Heart right ventricle (tissue), 16 donors: ENCODE measurements around the gene ACOX3. TPM values are rescaled to one million over a fixed set of nuclear protein-coding genes. Genes with fewer than 3 reads are reported as not detected.

ENCODE experiments used
- ATAC-seq, 8 donors: fragments of 200-7000 bp; cut with Tn5 transposase; one replicate each; pipeline ENCODE4 v1.9.1; 2020; ENCODE audit warnings: mild to moderate bottlenecking in 8 of 8, moderate library complexity in 8 of 8, moderate number of reproducible peaks in 1 of 8
- DNase-seq, 2 donors: peaks; one replicate each; pipeline ENCODE4 v3.0.0-alpha.2; 2020
- H3K27ac ChIP-seq, 10 donors: fragments of 200-600 bp; sonication (generic) in 2 of 10; one replicate each; pipeline versions ENCODE4 v1.5.0 to v1.8.0; 2020 to 2022; ENCODE audit warnings: mild to moderate bottlenecking in 3 of 10
- H3K27me3 ChIP-seq, 7 donors: fragments of 200-600 bp; one replicate each; pipeline ENCODE4 v1.8.0; 2021 to 2022; ENCODE audit warnings: mild to moderate bottlenecking in 2 of 7
- H3K36me3 ChIP-seq, 9 donors: fragments of 200-600 bp; sonication (generic) in 1 of 9; one replicate each; pipeline versions ENCODE4 v1.5.0 to v1.8.0; 2020 to 2022; ENCODE audit warnings: mild to moderate bottlenecking in 2 of 9
- H3K4me1 ChIP-seq, 9 donors: fragments of 200-600 bp; sonication (generic) in 1 of 9; one replicate each; pipeline versions ENCODE4 v1.5.0 to v1.8.0; 2020 to 2022; ENCODE audit warnings: mild to moderate bottlenecking in 4 of 9
- H3K4me3 ChIP-seq, 10 donors: fragments of 200-600 bp; sonication (generic) in 2 of 10; one replicate each; pipeline versions ENCODE4 v1.5.0 to v1.8.0; 2020 to 2022; ENCODE audit warnings: mild to moderate bottlenecking in 7 of 10, moderate library complexity in 2 of 10
- H3K9me3 ChIP-seq, 11 donors: fragments of 200-600 bp in 10 of 11; sonication (generic) in 2 of 11; one replicate each; pipeline versions ENCODE4 v1.5.0 to v1.8.0; 2013 to 2022; ENCODE audit warnings: mild to moderate bottlenecking in 2 of 11, control low read depth in 1 of 11, moderate library complexity in 1 of 11
- CTCF ChIP-seq, 9 donors: fragments of 200-600 bp; sonication (generic) in 2 of 9; IDR thresholded peaks; one replicate each; pipeline versions ENCODE4 v1.5.0 to v1.8.0; 2021 to 2022; ENCODE audit warnings: antibody characterized with exemption in 9 of 9, mild to moderate bottlenecking in 5 of 9, moderate library complexity in 1 of 9
- WGBS, 2 donors: extraction: QIAGEN DNeasy Blood & Tissue Kit; methylation state at CpG; one replicate each; pipeline ENCODE4 v1.1.7; 2013; ENCODE audit warnings: inconsistent platforms in 1 of 2; 5-methylcytosine and 5-hydroxymethylcytosine counted together
- intact Hi-C, 10 donors: fragments of 100-400 bp; cut with DNase I; formaldehyde crosslinking; loops; one replicate each; pipeline versions ENCODE4 v1.11.1 to v1.14.2; 2022
- polyA plus RNA-seq, 2 donors: library from polyadenylated mRNA; stranded (reverse); fragments of 200-250 nt; gene quantifications; one replicate each; pipeline ENCODE4 v1.2.3, GENCODE V29; 2013
- total RNA-seq, 10 donors: library from RNA; stranded (reverse); fragmentation: NEBNext Ultra II Directional in 3 of 10; extraction: Animal tissue kit (Norgen Biotek cat#: 25700) in 3 of 10; gene quantifications; one replicate each; pipeline versions ENCODE4 v1.2.1 to v1.2.4, GENCODE V29; 2021 to 2023
- donor health status: Arrhythmogenic right ventricular cardiomyopathy.
- donor health status: ischemic (EF 13 %, LVEDD 7.1; RV severe dilation, severe dysfunction).
- donor health status: healthy with polysubstance abuse.
- donor health status: DM: no; HTN: yes; CAD: no.
- donor health status: DM: no; HTN: no; CAD: no.
- donor health status: ischemic (EF 25% LVEDD 6.9; RV normal size, moderate dysfunction).
- donor health status: ischemic (EF 25% LVEDD 5.7; RV mildly dilated, moderate dysfunction).
- donor health status: healthy.
- donor health status: DM: yes; HTN: yes; CAD: no.
- donor health status: Ischemic cardiomyopathy.
- donor health status: ischemic (EF 35%, LVEDD 5.7; RV mildly dilated, moderate dysfunction).
- donor health status: nonischemic (EF 11% LVEDD 7.7; RV severe dilation, severe dysfunction).
- donor health status: DM: yes; HTN: yes; CAD: no.
- donor health status: PGD.
- donor health status: ischemic (EF 29% LVEDD 5.4; RV normal size, mild dysfunction).
- donor health status: nonischemic (EF 23%, LVEDD 6.1; RV moderate dilation, normal function).

Gene ACOX3
- total and polyA plus RNA-seq, 12 donors = 17.9 to 28.9 (median 25.4) TPM

GRCh38 chr4:8346838-8347605, 93.5 kb downstream of the ACOX3 start:
- H3K4me3 ChIP-seq = no peak overlapping the region
- ATAC-seq = peak; percentile 41 to 67 (median 54)
- intact Hi-C loops = loop anchor here in 1 of 10 donors (2.0 kb wide), 1 partner anchor 74 kb away; no protein-coding TSS in a partner anchor
- no peaks in the 10 kb centered on the region for H3K9me3 ChIP-seq
- no peak for TF ChIP-seq CTCF (IDR thresholded peaks at IDR 0.05)
- H3K27ac ChIP-seq = peak overlapping the region in 3 of 10 donors; percentile 4 to 65 (median 14)
- DNase-seq = peak in 1 of 2 donors; percentile 45
- H3K36me3 ChIP-seq = no peaks in the 10 kb centered on the region
- H3K27me3 ChIP-seq = no peaks in the 10 kb centered on the region
- WGBS, 2 donors = 33% methylated on average over 16 of the region's 16 CpGs
- H3K4me1 ChIP-seq = peaks cover 0 to 39% (median 18%) of the 10 kb centered on the region in 9 donors

DNA sequence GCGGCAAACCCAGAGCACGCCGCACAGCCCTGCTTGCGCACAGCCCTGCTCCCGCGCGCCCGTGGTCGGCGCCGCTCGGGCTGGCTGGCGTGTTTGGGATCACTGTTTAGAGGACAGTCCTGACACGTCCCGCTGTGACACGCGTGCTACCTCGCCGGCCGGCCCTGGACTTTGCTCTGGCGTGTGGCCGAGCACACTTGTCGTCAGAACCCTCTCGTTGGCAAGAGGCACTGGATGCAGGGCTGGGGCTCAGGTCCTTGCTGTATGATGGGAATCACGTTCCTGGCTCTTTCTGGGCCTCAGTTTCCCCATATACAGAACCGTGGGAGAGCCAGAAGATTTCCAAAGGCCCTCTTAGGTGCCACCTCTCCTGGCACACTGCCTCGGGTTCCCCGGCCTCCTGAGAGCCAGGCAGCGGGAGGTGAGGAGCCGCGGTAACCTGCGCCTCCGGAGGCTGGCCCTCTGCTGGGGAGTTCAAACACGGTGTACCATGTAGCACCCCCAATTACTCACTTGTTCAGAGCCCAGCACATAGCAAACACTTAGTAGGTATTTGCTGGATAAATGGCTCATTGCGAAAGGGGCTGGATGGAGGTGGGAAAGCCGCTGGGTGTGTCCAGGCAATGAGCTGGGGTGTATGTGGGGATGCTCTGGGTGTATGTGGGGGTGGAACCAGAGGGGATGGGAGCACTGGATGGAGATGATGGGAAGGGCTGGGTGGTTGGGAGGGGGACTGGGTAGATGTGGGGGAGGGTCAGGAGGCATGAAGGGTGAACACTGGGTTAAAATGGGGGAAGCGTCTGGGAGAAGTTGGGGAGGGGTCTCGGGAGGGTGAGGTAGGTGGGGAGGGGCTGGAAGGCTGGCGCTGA, 94.3 kb downstream of the ACOX3 start:
- Histone ChIP-seq H3K36me3 (no peaks in the 10 kb centered on the region), H3K27me3 (no peaks in the 10 kb centered on the region), H3K4me3 (no peak overlapping the region), H3K4me1 (peaks cover 4 to 39% (median 18%) of the 10 kb centered on the region in 9 donors), H3K9me3 (no peaks in the 10 kb centered on the region), H3K27ac (peak overlapping the region in 3 of 10 donors; percentile 4 to 65 (median 14))
- intact Hi-C loops = loop anchor here in 1 of 10 donors (2.0 kb wide), 1 partner anchor 73 kb away; no protein-coding TSS in a partner anchor
- WGBS, 2 donors = 84 to 87% methylated on average over 39 of the region's 39 CpGs
- no peak for TF ChIP-seq CTCF (IDR thresholded peaks at IDR 0.05)
- ATAC-seq = peak in 2 of 8 donors; percentile 29 to 32
- no peak for DNase-seq

DNA sequence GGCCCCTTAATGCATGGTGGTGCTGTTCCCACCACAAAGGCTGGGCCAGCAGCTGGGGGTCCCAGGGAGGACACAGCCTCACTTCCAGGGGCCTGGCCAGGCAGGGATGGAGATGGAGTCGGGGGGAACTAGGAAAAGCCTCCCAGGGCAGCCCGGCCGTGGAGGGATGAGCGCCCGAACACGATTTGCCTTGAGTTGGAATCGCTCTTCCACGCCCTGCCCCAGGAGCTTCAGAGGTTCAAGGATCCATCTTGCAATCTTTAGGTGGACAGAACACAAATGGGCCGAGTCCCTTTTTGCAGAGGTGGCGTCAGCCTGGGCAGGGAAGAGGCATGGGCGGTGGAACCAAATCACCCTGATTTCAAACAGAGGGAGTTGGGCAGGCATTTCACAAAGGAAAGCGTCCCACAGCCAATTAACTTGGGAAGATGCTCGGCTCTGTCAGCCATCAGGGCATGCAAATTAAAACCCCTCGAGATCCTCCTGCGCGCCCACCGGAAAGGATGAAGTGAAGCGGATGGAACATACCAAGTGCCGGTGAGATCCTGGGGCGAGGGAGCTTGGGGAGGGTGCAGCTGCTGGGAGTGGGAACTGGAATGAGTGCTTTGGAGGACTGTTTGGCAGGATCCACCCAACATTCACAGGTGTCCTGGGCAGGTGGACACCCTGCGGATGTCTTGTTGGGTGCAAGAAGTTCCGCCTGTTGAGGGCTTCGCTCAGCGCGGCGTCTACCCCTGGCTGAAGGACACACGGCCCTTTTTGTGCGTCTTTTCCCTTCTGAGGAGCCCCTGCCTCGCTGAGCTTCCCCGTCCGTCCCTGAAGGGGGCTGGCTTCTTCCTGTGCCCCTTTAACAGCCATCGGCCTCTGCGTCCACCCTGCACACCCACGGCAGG, 95.2 kb downstream of the ACOX3 start:
- intact Hi-C loops = no loop called here
- Histone ChIP-seq H3K4me1 (peaks cover 12 to 44% (median 26%) of the 10 kb centered on the region in 9 donors), H3K4me3 (no peak overlapping the region), H3K27ac (no peak overlapping the region), H3K27me3 (no peaks in the 10 kb centered on the region), H3K9me3 (no peaks in the 10 kb centered on the region), H3K36me3 (no peaks in the 10 kb centered on the region)
- ATAC-seq (no peak), DNase-seq (no peak)
- no peak for TF ChIP-seq CTCF (IDR thresholded peaks at IDR 0.05)
- WGBS, 2 donors = 94 to 96% methylated on average over 34 of the region's 34 CpGs
